NT2/D1 (cell line): ENCODE measurements around the gene PNPLA8.
"Not testable (repeated sequence)": the region's sequence is repeated elsewhere in the genome, so short reads cannot be mapped to it uniquely, and the experiment has no call there.

Experiments used
- SUZ12 ChIP-seq: IDR thresholded peaks from 2 replicates; pipeline ENCODE4 v1.6.1; 2011; ENCODE audit not compliant: insufficient read length, insufficient read depth; ENCODE audit errors: extremely low read depth
- ZNF274 ChIP-seq: IDR thresholded peaks from 2 replicates; pipeline ENCODE4 v1.6.1; 2011; ENCODE audit warnings: mild to moderate bottlenecking, low read depth, low read length

GRCh38 chr7:108556665-108557064 is 30.7 kb upstream of the PNPLA8 start:
- TF ChIP-seq ZNF274, SUZ12: not testable (repeated sequence)
